Astrocyte (in vitro differentiated cells and primary cell): ENCODE measurements around the gene HPSE. TPM values are rescaled to one million over a fixed set of nuclear protein-coding genes. Genes with fewer than 3 reads are reported as not detected.

Experiments used
- DNase-seq: peaks from one replicate; pipeline ENCODE4 v3.0.0-alpha.2; 2010; ENCODE audit warnings: low read depth
- FAIRE-seq: peaks from 2 replicates; lab custom pipeline; 2011; peaks lifted over from hg19 to GRCh38; lab: Jason Lieb, UNC
- H2AFZ ChIP-seq: 2 replicates; pipeline ENCODE4 v1.6.0; 2012; ENCODE audit warnings: low read depth, low read length, inconsistent platforms
- H3K27ac ChIP-seq: 2 replicates; pipeline ENCODE4 v1.5.1; 2011; ENCODE audit warnings: low read depth, low read length, inconsistent platforms
- H3K27me3 ChIP-seq: 2 replicates; pipeline ENCODE4 v1.6.0; 2011; ENCODE audit warnings: low read length, inconsistent platforms; ENCODE audit not compliant: insufficient read depth
- H3K36me3 ChIP-seq: 2 replicates; pipeline ENCODE4 v1.5.1; 2011; ENCODE audit warnings: low read length, inconsistent platforms; ENCODE audit not compliant: insufficient read depth
- H3K4me1 ChIP-seq: 2 replicates; pipeline ENCODE4 v1.5.1; 2011; ENCODE audit warnings: low read length, inconsistent platforms; ENCODE audit not compliant: insufficient read depth
- H3K4me2 ChIP-seq: 2 replicates; pipeline ENCODE4 v1.6.0; 2012; ENCODE audit warnings: low read length, inconsistent platforms
- H3K4me3 ChIP-seq: 2 replicates; pipeline ENCODE4 v1.5.1; 2011; ENCODE audit warnings: low read depth, mild to moderate bottlenecking, low read length, inconsistent platforms; ENCODE audit not compliant: insufficient read depth
- H3K79me2 ChIP-seq: 2 replicates; pipeline ENCODE4 v1.6.0; 2012; ENCODE audit warnings: mild to moderate bottlenecking, low read length, inconsistent platforms; ENCODE audit not compliant: insufficient read depth
- H3K9ac ChIP-seq: 2 replicates; pipeline ENCODE4 v1.6.0; 2012; ENCODE audit warnings: mild to moderate bottlenecking, low read length, inconsistent platforms
- H3K9me3 ChIP-seq: 2 replicates; pipeline ENCODE4 v1.5.1; 2012; ENCODE audit warnings: low read depth, mild to moderate bottlenecking, low read length, inconsistent platforms; ENCODE audit not compliant: insufficient read depth
- H4K20me1 ChIP-seq: 2 replicates; pipeline ENCODE4 v1.6.0; 2012; ENCODE audit warnings: low read length, inconsistent platforms; ENCODE audit not compliant: insufficient read depth
- H3K27ac Mint-ChIP-seq: one replicate; pipeline ENCODE4 v1.8.0; 2021; ENCODE audit warnings: mild to moderate bottlenecking, mixed read lengths; ENCODE audit not compliant: unreplicated experiment
- H3K27me3 Mint-ChIP-seq: one replicate; pipeline ENCODE4 v1.8.0; 2021; ENCODE audit warnings: low read depth, mixed read lengths; ENCODE audit not compliant: unreplicated experiment
- H3K36me3 Mint-ChIP-seq: one replicate; pipeline ENCODE4 v1.8.0; 2021; ENCODE audit warnings: low read depth, mixed read lengths; ENCODE audit not compliant: unreplicated experiment
- H3K4me1 Mint-ChIP-seq: one replicate; pipeline ENCODE4 v1.8.0; 2021; ENCODE audit warnings: low read depth, mixed read lengths; ENCODE audit not compliant: unreplicated experiment
- H3K4me3 Mint-ChIP-seq: one replicate; pipeline ENCODE4 v1.8.0; 2021; ENCODE audit warnings: mild to moderate bottlenecking, moderate library complexity, mixed read lengths; ENCODE audit not compliant: unreplicated experiment
- H3K9me3 Mint-ChIP-seq: one replicate; pipeline ENCODE4 v1.8.0; 2021; ENCODE audit warnings: mild to moderate bottlenecking, mixed read lengths; ENCODE audit not compliant: unreplicated experiment
- CTCF ChIP-seq: IDR thresholded peaks from 2 replicates; pipeline ENCODE4 v1.5.1; 2011; ENCODE audit warnings: low read depth, mild to moderate bottlenecking, inconsistent platforms, low read length, moderate library complexity; ENCODE audit not compliant: insufficient read depth
- EZH2 ChIP-seq: IDR thresholded peaks from 2 replicates; pipeline ENCODE4 v1.6.1; 2012; ENCODE audit warnings: mild to moderate bottlenecking, low read length, inconsistent platforms; ENCODE audit not compliant: insufficient read depth
- total RNA-seq: library from RNA; stranded (reverse); gene quantifications from 2 replicates; pipeline ENCODE4 v1.2.1, GENCODE V29; 2021

HPSE gene
- total RNA-seq, 1 donor from 2014 or later = 0.75 TPM

DNA sequence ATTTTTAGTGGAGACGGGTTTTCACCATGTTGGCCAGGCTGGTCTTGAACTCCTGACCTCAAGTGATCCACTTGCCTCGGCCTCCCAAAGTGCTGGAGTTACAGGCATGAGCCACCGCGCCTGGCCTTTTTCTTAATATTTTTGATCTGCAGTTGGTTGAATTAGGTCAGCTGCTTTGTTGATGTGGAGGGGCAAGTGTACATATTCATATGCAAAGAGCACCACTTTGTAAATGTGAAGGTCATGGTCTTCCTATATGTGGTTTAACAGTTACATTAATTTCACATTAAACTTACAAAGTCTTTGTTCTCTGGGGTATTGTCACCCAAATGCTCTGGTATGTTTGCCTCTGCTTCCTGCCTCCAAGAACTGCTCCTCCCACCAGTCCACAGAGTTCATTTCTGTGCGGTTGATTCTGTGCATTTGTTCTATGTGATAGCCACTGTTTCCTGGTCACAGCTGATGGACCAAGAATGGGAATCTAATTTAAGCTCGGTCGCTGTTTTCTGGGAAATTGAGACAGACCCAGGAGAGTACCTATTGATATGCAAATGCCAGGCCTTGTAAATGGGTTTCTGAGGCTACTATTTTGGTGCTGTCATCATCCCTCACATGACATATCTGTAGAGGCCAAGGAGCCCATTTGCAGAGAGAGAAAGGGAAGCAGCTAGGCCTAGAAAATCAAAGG is 26.9 kb upstream of the HPSE start:
- no peak overlapping the region for H3K4me2 ChIP-seq
- H3K4me1 ChIP-seq = peaks cover 19% of the 10 kb centered on the region
- no peak for FAIRE-seq
- no peak overlapping the region for H3K4me3 Mint-ChIP-seq
- no peaks in the 10 kb centered on the region for H3K9me3 Mint-ChIP-seq
- no peaks in the 10 kb centered on the region for H4K20me1 ChIP-seq
- H3K9me3 ChIP-seq = no peaks in the 10 kb centered on the region
- H3K9ac ChIP-seq = no peak overlapping the region
- no peaks in the 10 kb centered on the region for H3K36me3 Mint-ChIP-seq
- no peaks in the 10 kb centered on the region for H3K36me3 ChIP-seq
- H3K4me1 Mint-ChIP-seq = peaks cover 18% of the 10 kb centered on the region
- peaks cover 4% of the 10 kb centered on the region for H3K27me3 Mint-ChIP-seq
- peak overlapping the region; percentile 2 for H2AFZ ChIP-seq
- H3K27me3 ChIP-seq = no peaks in the 10 kb centered on the region
- no peak for DNase-seq
- no peak overlapping the region for H3K4me3 ChIP-seq
- no peaks in the 10 kb centered on the region for H3K79me2 ChIP-seq
- no peak overlapping the region for H3K27ac ChIP-seq
- no peak overlapping the region for H3K27ac Mint-ChIP-seq
- TF ChIP-seq EZH2 (no peak), CTCF (no peak)

DNA sequence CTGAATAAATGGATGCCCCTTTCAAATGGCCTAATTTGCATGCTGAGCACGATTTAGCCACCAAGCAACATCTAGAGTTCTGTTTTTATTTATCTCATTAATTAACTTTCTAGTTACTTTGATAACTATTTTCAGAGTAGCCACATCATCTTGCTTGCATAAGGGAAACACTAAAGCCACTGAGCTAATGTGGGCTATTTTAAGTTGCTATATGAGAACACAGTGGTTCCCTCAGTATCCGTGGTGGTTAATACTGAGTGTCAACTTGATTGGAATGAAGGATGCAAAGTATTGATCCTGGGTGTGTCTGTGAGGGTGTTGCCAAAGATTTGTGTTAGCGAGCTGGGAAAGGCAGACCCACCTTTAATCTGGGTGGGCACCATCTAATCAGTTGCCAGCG is 25.4 kb upstream of the HPSE start:
- Histone ChIP-seq H4K20me1 (no peaks in the 10 kb centered on the region), H3K9ac (no peak overlapping the region), H3K79me2 (no peaks in the 10 kb centered on the region), H3K9me3 (no peaks in the 10 kb centered on the region), H3K27ac (no peak overlapping the region), H3K4me2 (no peak overlapping the region), H2AFZ (no peak overlapping the region), H3K4me3 (no peak overlapping the region), H3K36me3 (no peaks in the 10 kb centered on the region), H3K4me1 (peaks cover 21% of the 10 kb centered on the region), H3K27me3 (no peaks in the 10 kb centered on the region)
- Mint-ChIP-seq H3K36me3 (no peaks in the 10 kb centered on the region), H3K27me3 (no peaks in the 10 kb centered on the region), H3K4me3 (no peak overlapping the region), H3K4me1 (peaks cover 20% of the 10 kb centered on the region), H3K27ac (no peak overlapping the region), H3K9me3 (no peaks in the 10 kb centered on the region)
- DNase-seq (no peak), FAIRE-seq (no peak)
- TF ChIP-seq CTCF (no peak), EZH2 (no peak)

DNA sequence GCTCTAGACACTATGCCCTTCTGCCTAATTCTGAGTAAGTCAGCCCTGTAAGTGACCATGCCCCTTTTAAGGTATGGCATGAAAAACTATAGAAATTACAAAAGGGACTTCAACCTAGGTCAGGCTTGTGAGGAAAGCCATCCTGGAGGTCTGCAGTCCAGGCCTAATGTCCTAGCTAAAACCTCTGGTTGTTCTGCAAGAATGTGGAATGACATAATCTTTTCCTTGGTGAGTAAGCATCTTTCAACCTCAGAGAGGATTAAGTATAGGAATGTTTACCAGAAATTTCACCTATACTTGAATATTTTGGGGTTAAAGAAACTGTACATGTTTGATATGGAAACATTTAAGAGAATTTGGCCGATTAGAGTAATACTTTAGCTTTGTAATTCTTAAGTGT is 23.8 kb upstream of the HPSE start:
- no peak for TF ChIP-seq CTCF
- Histone ChIP-seq H3K27me3 (no peaks in the 10 kb centered on the region), H3K4me3 (no peak overlapping the region), H3K79me2 (no peaks in the 10 kb centered on the region), H2AFZ (no peak overlapping the region), H3K4me1 (peaks cover 21% of the 10 kb centered on the region), H3K9ac (no peak overlapping the region), H3K4me2 (peak overlapping the region; percentile 22), H3K9me3 (no peaks in the 10 kb centered on the region), H3K27ac (peak overlapping the region; percentile 82), H4K20me1 (no peaks in the 10 kb centered on the region), H3K36me3 (no peaks in the 10 kb centered on the region)
- DNase-seq (peak; percentile 81), FAIRE-seq (peak; percentile 78)
- Mint-ChIP-seq H3K4me1 (peaks cover 20% of the 10 kb centered on the region), H3K27ac (peak overlapping the region; percentile 98), H3K4me3 (no peak overlapping the region), H3K9me3 (no peaks in the 10 kb centered on the region), H3K36me3 (no peaks in the 10 kb centered on the region), H3K27me3 (no peaks in the 10 kb centered on the region)
